ENCODE data around the gene SPDYE17.
"Not testable (repeated sequence)": the region's sequence is repeated elsewhere in the genome, so short reads cannot be mapped to it uniquely, and the experiment has no call there.

SPDYE17 gene

DNA sequence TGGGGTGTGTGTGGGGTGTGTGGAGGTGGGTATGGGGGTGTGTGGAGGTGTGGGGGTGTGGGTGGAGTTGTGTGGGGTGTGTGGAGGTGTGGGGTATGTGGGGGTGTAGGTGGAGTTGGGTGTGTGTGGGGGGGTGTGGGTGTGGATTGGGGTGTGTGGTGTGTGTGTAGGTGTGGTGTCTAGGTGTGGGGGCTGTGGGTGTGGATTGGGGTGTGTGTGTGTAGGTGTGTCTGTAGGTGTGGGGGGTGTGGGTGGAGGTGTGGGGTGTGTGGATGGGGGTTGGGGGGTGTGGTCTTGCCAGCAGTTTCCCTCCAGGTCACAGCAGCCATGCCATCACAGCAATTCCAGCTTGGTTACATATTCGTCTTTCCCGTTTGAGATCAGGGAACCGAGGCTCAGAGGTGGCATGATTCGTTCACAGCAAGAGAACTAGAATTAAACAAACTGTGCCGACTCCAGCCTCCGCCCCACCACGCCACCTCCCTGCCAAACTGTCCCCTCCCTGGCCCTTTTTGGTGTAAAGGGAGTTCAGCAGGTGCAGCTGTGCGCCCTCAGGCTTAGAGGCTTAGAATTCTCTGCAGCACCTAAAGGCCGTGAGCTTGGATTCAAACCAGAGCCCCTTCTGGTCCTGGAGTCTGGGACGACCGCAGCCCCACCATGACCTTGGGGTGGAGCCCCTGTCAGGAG is 33.3 kb downstream of the SPDYE17 start:
- not testable (repeated sequence) for DNase-seq (ENCODE audit: low read depth in 2 of 2)

DNA sequence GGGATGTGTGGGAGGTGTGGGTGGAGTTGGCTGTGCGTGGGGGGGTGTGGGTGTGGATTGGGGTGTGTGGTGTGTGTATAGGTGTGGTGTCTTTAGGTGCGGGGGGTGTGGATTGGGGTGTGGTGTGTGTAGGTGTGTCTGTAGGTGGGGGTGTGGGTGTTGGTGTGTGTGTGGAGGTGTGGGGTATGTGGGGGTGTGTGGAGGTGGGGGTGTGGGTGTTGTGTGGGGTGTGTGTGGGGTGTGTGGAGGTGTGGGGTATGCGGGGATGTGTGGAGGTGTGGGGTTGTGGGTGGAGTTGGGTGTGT is 33.9 kb downstream of the SPDYE17 start:
- DNase-seq (ENCODE audit: low read depth in 2 of 2) = no peak

DNA sequence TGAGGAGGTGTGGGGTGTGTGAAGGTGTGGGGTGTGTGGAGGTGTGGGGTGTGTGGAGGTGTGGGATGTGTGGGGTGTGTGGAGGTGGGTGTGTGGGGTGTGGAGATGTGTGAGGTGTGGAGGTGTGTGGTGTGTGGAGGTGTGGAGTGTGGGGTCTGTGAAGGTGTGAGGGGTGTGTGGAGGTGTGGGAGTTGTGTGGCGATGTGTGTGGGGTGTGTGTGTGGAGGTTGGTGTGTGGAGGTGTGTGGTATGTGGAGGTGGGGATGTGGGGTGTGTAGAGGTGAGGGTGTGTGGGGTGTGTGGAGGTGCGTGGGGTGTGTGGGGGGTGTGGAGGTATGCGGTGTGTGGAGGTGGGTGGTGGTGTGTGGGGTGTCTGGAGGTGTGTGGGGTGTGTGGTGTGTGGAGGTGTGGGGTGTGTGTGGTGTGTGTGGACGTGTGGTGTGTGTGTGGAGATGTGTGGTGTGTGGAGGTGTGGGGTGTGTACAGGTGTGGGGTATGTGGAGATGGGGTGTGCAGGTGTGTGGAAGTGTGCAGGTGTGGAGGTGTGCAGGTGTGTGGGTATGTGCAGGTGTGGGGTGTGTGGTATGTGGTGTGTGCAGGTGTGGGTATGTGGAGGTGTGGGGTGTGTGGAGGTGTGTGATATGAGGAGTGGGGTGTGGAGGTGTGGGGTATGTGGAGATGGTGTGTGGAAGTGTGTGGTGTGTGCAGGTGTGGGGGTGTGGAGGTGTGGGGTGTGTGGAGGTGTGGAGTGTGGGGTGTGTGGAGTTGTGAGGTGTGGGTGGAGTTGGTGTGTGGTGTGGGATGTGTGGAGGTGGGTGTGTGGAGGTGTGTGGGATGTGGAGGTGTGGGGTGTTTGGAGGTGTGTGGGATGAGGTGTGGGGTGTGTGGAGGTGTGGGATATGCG is 34.5 kb downstream of the SPDYE17 start:
- DNase-seq (ENCODE audit: low read depth in 2 of 2) = no peak

DNA sequence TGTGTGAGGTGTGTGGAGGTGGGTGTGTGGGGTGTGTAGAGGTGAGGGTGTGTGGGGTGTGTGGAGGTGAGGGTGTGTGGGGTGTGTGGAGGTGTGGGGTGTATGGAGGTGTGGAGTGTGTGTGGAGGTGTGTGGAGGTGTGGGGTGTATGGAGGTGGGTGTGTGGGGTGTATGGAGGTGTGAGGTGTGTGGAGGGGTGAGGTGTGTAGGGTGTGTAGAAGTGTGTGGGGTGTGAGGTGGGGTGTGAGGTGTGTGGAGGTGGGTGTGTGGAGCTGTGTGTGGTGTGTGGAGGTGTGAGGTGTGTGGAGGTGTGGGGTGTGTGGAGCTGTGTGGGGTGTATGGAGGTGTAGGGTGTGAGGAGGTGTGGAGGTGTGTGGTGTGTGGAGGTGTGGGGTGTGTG is 35.2 kb downstream of the SPDYE17 start:
- not testable (repeated sequence) for DNase-seq (ENCODE audit: low read depth in 2 of 2)

DNA sequence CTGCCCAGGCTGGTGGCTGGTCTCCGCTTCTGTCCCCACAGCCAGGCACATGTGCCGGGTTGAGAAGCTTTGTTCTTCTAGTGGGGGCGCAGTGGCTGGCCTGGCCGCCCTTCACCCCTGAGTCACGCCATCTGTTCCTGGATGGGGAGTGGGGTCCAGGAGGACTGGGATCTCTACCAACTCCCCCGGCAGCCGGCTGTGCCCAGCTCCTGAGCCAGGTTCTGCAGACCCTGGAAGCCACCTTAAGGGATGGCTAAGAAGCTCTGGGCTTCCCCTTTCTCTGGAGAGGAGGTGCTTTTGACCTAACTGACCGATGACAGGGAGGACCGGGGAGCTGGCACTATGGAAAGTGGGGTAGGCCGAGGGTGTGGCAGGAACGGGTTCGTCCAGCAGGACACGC is 37.9 kb downstream of the SPDYE17 start:
- DNase-seq (ENCODE audit: low read depth in 2 of 2) = not testable (repeated sequence)

DNA sequence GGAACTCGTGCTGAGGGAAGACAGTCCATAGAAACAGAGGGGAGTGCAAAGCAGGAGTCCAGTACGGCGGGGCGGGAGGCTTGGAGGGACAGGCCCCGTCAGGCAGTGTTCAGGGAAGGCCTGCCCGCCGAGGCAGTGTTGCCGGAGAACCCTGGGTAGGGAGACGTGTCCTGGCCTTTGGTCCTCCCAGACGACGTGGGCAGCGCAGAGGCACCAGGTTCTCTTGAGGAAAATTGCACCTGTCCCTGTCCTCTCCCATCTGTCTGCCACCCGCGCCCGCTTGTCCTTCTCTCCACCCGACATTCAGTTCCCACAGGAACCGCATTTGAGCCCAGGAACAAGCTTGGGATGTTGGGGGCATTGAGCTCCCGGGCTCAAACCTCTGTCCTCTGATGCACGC is 38.3 kb downstream of the SPDYE17 start:
- not testable (repeated sequence) for DNase-seq (ENCODE audit: low read depth in 2 of 2)

DNA sequence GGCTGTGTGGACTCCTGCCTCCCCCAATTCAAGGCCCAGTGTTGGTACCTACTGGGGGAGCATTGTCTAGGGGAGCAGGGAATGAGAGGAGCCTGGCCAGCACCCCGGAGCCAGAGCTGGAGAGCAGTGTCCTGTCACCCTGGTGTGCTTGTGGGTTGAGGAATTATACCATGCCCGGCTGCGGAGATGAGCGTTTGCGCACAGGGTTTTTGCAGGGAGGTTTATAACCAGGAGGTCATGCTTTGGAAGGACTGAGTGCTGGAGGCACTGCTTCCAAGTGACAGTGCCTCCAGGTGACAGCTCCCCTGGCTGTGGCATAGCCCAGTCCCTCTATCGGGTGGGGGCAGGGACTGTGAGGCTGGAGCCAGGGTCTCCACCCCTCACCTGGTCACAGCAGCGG is 39.3 kb downstream of the SPDYE17 start:
- not testable (repeated sequence) for DNase-seq (ENCODE audit: low read depth in 2 of 2)

DNA sequence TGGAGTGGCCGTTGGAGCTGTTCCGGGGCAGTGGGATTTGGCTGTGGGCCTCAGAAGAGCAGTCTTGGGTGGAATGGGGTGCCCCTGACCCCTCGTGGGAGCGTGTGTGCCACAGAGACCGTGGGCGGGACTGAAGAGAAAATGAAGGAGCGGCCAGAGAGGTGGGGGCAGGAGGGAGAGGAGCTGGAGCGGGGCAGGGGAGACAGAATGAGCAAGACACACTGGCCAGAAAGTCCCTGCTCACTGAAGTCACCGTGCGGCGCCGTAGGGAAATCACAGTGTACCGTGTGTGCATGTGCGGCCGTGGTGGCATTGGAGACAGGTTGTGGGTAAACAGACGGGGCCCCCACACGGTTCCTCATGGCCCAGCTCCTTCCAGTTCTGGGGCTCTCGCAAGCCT is 40.0 kb downstream of the SPDYE17 start:
- not testable (repeated sequence) for DNase-seq (ENCODE audit: low read depth in 2 of 2)

DNA sequence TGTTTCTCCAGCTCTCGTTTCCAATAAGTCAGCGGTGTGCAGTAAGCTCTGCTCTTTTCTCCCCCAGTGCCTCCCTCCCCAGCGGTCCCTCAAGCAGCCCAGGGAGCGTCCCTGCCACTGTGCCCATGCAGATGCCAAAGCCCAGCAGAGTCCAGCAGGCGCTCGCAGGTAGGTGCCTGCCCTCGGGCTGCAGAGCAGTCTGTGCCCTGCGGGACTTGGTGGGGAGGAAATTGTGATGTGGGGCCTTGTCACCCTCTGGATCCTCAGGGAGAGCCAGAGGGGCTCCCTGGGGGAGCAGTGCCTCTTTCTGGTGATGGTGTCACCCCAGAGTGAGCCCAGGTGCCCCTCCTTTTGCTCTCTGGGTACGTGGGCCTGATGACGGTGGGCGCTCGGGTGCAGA is 42.0 kb downstream of the SPDYE17 start:
- not testable (repeated sequence) for DNase-seq (ENCODE audit: low read depth in 2 of 2)

DNA sequence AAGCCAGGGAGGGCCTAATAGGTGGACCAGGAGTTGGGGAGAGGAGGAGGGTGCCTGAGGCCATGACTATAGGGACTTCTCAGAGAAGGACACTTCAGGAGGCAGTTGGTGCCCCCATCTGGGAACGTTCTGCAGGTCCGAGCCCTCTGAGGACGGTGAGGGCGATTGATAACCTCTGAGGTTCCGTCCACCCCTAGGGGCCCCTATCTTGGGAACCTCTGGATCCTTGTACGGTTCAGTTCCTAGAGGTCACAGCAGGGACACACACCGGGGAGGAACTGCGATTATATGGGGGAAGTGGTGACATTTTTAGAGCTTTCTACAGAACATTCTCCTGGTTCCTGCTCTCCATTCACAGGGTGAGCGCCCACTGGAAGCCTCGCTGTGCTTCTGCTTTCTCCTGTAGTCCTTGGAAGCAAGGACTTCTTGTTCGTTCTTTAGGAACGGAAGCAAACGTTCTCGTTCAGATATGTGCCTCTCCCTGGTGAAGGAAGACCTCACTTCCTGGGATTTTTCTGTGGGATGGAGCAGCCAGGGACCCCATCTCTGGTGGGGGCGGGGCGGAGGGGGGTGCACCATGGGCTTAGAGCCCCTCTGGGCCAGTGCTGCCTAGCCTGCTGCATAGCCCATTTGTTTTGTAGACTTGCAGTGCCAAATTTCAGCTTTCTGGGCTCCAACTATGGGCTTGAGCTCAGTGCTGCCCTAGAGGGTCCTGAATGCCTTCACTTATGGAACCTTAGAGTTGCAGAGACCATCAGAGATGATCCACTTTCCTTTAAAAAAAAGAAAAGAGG is 46.0 kb downstream of the SPDYE17 start:
- DNase-seq (ENCODE audit: low read depth in 2 of 2) = not testable (repeated sequence)

DNA sequence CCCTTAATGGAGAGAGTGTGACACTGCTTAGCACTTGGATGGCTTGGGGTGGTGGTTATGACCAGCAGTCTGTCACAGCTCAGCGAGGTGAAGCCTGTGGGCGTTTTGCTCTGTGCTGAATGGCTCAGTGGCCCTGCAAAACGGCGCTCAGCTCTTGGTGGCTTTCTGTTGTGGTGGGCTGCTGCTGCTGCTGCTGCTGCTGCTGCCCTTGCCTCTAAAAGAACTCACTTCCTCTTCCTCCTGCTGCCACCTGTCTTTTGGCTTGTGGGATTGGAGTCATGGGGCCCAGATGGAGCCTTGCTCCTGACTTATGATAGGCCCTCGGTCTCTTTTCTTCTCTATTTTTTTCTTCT is 47.4 kb downstream of the SPDYE17 start:
- not testable (repeated sequence) for DNase-seq (ENCODE audit: low read depth in 2 of 2)

DNA sequence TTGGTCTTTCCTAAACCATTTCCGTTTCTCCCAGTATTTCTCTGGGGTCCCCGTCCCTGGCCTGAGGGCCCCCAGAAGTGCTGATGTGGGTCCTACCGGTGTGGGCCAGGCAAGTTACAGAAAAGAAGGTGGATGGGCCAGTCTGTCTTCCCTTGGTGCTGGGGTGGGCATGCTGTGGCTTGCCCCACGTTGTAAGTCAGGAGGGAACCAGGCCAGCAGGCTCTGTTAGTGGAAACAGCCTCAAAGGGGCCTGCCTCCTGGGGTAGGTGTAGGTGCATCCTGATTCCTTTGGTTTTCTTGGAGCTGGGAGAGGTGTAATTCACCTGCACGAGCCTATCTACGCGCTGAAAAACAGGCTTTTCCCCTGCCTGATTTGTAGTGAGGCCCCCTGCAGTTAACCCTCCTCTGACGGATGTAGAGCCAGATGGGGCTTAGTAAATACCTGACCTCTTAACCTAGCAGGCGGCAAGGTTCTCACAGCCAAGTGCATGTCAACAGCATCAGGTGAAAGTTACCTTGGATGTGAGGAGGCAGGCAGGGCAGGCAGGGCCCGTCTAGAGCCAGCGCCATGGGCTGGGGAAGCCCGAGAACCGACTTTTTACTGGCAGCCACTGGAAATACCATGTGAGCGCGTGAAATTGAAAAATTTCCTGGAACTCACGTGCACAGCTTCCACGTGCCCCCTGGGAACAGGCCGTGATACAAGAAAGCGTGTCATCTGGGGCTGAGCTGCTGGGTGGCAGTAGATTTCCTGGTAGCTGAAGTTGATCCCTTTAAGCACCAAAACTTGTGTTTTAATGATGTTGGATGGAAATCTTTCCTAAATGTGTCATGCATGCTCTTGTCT is 48.0 kb downstream of the SPDYE17 start:
- DNase-seq (ENCODE audit: low read depth in 2 of 2) = not testable (repeated sequence)

DNA sequence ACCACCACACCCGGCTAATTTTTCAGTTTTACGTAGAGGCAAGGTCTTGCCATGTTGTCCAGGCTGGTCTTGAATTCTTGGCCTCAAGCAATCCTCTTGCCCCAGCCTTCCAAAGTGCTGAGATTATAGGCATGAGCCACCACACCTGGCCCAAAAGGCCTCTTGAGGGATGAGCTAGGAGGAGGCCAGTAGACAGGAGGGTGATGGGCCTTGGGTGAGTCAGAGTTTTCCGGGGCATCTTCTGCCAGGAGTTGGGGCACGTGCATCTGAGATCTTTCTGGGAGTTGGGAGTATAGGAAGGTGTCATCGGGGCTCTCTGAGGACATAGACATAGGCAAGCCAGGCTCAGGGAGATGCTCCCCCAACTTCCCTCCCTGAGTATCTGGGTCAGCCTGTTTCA is 48.8 kb downstream of the SPDYE17 start:
- not testable (repeated sequence) for DNase-seq (ENCODE audit: low read depth in 2 of 2)

DNA sequence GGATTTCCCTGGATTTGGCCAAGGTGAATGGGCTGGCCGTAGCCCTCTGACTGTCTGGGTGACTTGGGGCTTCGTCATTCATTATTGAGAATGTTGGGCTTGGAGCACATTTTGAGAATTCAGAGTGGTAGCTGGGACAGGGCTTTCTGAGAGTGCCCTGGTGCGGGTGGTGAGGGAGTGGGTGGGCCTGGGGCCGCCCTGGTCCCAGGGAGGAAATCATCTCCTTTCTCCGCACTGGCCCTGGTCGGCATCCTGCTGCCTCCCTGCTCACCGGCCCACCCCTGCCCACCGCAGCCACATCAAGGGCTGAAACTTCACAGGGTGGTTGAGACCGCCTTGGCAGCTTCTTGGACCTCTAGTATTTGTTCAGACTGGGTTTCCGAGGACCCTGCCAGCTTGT is 49.7 kb downstream of the SPDYE17 start:
- not testable (repeated sequence) for DNase-seq (ENCODE audit: low read depth in 2 of 2)

DNA sequence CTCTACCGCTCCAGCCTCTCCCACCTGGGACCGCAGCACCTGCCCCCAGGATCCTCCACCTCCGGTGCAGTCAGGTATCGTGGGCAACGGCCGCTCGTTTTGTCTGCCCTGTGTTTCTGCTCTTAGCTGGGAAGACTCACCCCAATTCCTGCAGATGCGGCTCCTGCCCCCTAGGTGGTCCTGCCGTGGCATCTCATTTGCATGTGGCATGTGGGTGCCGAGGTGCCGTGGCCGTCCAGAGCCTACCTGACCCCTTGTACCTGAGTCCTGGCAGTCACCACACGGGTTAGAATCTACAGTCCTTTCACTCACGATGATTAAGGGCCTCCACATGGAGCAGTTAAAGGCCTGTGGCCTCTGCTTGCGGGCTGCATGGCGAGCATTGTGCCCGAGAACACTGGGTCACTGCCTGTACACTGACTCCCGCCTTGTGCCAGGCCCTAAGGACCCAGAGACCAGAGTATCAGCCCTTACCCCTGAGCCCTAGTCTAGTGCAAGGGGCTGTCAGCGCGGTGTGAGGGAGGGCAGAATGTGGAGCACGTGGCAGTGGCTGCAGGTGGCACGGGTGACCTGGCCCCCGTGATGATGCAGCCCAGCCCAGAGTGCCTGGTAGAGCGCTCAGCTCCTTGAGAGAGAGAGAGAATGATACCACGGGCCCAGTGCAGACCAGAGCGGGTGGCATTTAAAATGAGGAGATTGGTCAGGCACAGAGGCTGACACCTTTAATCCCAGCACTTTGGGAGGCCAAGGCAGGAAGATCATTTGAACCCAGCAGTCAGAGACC is 50.8 kb downstream of the SPDYE17 start:
- DNase-seq (ENCODE audit: low read depth in 2 of 2) = not testable (repeated sequence)

DNA sequence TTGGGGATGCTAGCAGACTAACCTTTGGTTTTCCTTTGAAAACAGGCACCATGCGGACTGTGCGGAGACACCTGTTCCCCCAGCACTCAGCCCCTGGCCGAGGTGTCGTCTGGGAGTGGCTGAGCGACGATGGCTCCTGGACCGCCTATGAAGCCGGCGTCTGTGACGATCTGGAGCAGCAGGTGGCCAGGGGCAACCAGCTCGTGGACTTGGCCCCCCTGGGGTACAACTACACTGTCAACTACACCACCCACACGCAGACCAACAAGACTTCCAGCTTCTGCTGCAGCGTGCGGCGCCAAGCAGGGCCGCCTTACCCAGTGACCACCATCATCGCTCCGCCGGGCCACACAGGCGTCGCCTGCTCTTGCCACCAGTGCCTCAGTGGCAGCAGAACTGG is 51.6 kb downstream of the SPDYE17 start:
- not testable (repeated sequence) for DNase-seq (ENCODE audit: low read depth in 2 of 2)

DNA sequence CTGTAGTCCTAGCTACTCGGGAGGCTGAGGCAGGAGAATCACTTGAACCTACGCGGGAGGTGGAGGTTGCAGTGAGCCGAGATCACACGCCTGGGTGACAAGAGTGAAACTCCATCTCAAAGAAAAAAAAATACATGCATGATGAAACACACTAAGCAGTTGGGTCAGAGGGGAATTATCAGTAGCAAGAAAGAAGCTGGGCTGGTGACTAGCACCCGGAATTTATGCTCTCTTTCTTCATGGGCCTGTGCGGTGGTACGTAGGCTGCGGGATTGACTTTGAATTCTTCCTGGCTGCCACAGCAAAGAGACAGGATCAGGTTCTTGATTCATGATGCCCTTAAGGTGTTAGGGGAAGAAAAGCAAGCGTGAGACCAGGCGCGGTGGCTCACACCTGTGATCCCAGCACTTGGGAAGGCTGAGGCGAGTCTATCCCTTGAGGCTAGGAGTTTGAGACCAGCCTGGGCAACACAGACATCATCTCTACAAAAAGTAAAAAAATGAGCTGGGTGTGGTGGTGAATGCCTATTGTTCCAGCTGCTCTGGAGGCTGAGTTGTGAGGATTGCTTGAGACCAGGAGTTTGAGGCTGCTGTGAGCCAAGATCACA is 54.3 kb downstream of the SPDYE17 start:
- DNase-seq (ENCODE audit: low read depth in 2 of 2) = not testable (repeated sequence)

DNA sequence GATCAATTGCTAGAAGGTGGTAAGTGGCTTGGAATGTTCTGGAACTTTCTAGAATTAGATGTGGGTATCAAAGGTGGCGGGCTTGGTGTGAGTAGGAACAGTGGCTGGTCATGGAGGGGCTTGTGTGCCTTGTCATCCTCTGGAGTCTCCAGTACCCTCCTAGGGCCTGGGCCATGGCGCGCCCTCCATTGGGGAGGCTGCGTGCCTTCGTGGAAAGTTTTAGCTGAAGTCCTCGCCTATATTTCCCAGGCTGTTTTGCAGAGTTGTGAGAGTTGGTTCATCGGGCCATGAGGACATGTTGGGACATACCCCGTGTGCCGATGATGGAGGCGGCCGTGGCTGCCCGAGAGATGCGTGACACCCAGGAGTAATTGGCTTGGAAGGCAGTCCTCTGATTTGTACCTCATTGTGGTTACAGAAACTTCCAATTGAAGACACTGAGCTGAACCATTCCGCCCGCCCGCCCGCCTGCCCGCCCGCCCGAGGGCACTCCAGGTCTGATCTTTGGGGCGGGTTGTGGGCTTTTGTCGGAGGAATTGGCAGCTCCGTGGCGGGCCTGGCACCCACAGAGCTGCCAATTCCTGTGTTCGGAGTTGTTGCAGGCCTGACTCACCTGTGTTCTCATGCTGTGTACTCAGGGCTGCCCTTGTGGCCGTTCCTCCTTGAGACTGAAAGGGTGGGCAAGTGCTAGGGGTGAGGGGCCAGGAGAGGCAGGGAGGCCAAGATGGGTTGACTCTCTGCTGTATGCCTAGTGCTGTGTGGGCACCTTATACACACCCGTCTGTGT is 57.2 kb downstream of the SPDYE17 start:
- not testable (repeated sequence) for DNase-seq (ENCODE audit: low read depth in 2 of 2)

DNA sequence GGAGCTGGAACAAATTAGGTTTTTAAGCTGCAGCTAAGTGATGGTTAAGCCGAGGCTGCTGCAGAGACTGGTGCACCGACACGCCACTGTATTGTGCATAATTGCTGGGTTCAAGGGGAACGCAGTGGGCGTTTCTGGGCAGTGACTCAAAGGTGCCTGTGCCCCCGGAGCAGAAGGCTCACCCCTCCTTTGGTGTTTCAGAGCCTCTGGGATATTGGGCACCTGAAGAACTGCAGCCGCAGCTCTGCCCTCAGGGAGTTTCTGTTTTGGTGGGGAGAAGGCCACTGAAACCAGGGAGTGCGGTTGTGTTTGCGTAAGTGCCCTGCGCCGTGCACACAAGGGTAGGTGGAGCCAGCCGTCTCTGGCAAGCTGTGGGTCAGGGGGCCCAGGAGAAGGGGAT is 57.8 kb downstream of the SPDYE17 start:
- not testable (repeated sequence) for DNase-seq (ENCODE audit: low read depth in 2 of 2)
